Panc1 (cell line): ENCODE measurements around the gene CSF1R. TPM values are rescaled to one million over a fixed set of nuclear protein-coding genes. Genes with fewer than 3 reads are reported as not detected.

ENCODE experiments used
- ATAC-seq: fragments of 200-7000 bp; cut with Tn5 transposase; 2 replicates; pipeline ENCODE4 v1.9.1; 2020; ENCODE audit warnings: mild to moderate bottlenecking, moderate library complexity
- BruUV-seq: library from RNA; stranded (reverse); fragments of 400-500 nt; replicated peaks from 2 replicates; lab custom pipeline; 2021; lab: Mats Ljungman, UMichigan
- CTCF ChIA-PET: fragments of 300-600 bp; sonication (Branson Sonifier 250); formaldehyde crosslinking; loops from one replicate; lab custom pipeline; 2022; ENCODE audit warnings: antibody characterized with exemption; lab: Charles Lee
- POLR2A ChIA-PET: fragments of 300-600 bp; sonication (Branson Sonifier 250); formaldehyde crosslinking; loops from one replicate; lab custom pipeline; 2022; ENCODE audit warnings: antibody characterized with exemption; lab: Charles Lee
- DNase-seq: peaks from one replicate; pipeline ENCODE4 v3.0.0-alpha.2; 2010; ENCODE audit warnings: low read depth, low spot score
- H3K27ac ChIP-seq: 2 replicates; pipeline ENCODE4 v1.5.1; 2011; ENCODE audit warnings: mild to moderate bottlenecking, low read length, inconsistent platforms
- H3K27me3 ChIP-seq: fragments of 200-500 bp; sonication (Bioruptor generic); 2 replicates; pipeline ENCODE4 v1.6.0; 2014; ENCODE audit warnings: low read length, inconsistent platforms; ENCODE audit not compliant: control insufficient read depth, insufficient read depth
- H3K36me3 ChIP-seq: fragments of 200-500 bp; sonication (Bioruptor generic); 2 replicates; pipeline ENCODE4 v1.5.1; 2014; ENCODE audit warnings: inconsistent platforms, mild to moderate bottlenecking, low read length, moderate library complexity; ENCODE audit not compliant: control insufficient read depth, insufficient read depth
- H3K4me1 ChIP-seq: 2 replicates; pipeline ENCODE4 v1.5.1; 2011; ENCODE audit warnings: inconsistent platforms, mild to moderate bottlenecking, low read length, moderate library complexity; ENCODE audit not compliant: control insufficient read depth, insufficient read depth
- H3K4me3 ChIP-seq, 2 experiments: 2 replicates each; pipeline ENCODE4 v1.5.1; 2011 to 2012; ENCODE audit warnings: low read depth in 2 of 2, low read length in 2 of 2, mild to moderate bottlenecking in 2 of 2, inconsistent platforms in 1 of 2, moderate library complexity in 1 of 2
- H3K9me3 ChIP-seq: fragments of 200-500 bp; sonication (Bioruptor generic); 2 replicates; pipeline ENCODE4 v1.5.1; 2014; ENCODE audit warnings: low read depth, mild to moderate bottlenecking, inconsistent platforms, low read length, moderate library complexity; ENCODE audit not compliant: control insufficient read depth, insufficient read depth
- CTCF ChIP-seq: fragments of 450-650 bp; IDR thresholded peaks from 2 replicates; pipeline ENCODE4 v1.5.1; 2017; ENCODE audit warnings: mild to moderate bottlenecking
- POLR2AphosphoS5 ChIP-seq: IDR thresholded peaks from 2 replicates; pipeline ENCODE4 v1.6.1; 2012; ENCODE audit warnings: mild to moderate bottlenecking, low read depth, low read length, moderate library complexity
- REST ChIP-seq, 2 experiments: IDR thresholded peaks; 2 replicates each; pipeline ENCODE4 v1.6.1; 2011 to 2012; ENCODE audit warnings: low read depth in 2 of 2, control low read depth in 1 of 2, low read length in 1 of 2, mild to moderate bottlenecking in 1 of 2, moderate library complexity in 1 of 2; ENCODE audit not compliant: insufficient read depth in 1 of 2
- SIN3A ChIP-seq: IDR thresholded peaks from 2 replicates; pipeline ENCODE4 v1.6.1; 2012; ENCODE audit warnings: low read depth, mild to moderate bottlenecking, low read length, moderate library complexity, borderline replicate concordance; ENCODE audit not compliant: insufficient read depth
- TCF7L2 ChIP-seq: IDR thresholded peaks from 2 replicates; pipeline ENCODE4 v1.6.1; 2011; ENCODE audit warnings: mild to moderate bottlenecking, low read depth, low read length, inconsistent platforms
- in situ Hi-C: cut with HindIII; loops from 2 replicates; pipeline ENCODE4 v1.10.0; 2016; ENCODE audit warnings: low sequenced_read_pairs, low pct_unique_long_range_greater_than_20kb
- intact Hi-C: fragments of 100-400 bp; cut with micrococcal nuclease; formaldehyde crosslinking; loops from one replicate; pipeline ENCODE4 v1.10.0; 2022; ENCODE audit not compliant: unreplicated experiment
- total RNA-seq: library from RNA; stranded (reverse); gene quantifications from one replicate; pipeline ENCODE4 v1.2.1, GENCODE V29; 2021; ENCODE audit not compliant: unreplicated experiment

Gene CSF1R
- total RNA-seq, 1 experiment from 2014 or later = 0.05 TPM

- ATAC-seq (no peak), DNase-seq (no peak)
- Histone ChIP-seq H3K9me3 (no peaks in the 10 kb centered on the region), H3K27ac (no peak overlapping the region), H3K36me3 (peaks cover 49% of the 10 kb centered on the region), H3K4me3 (no peak overlapping the region), H3K27me3 (no peaks in the 10 kb centered on the region), H3K4me1 (peaks cover 17% of the 10 kb centered on the region)
- intact Hi-C loops (no loop called here), in situ Hi-C loops (no loop called here)
- TF ChIP-seq POLR2AphosphoS5 (no peak), REST (IDR thresholded peaks at IDR 0.05; ENCODE audit: insufficient read depth in 1 of 2, low read depth in 2 of 2, low read length in 1 of 2) (no peak), CTCF (no peak), TCF7L2 (no peak), SIN3A (no peak)
- BruUV-seq = no TSS peak
- ChIA-PET POLR2A (no interaction called here), CTCF (no interaction called here)
Observed at GRCh38 chr5:150024346-150024984, 61.9 kb downstream of the CSF1R start.

GRCh38 chr5:150023136-150023535 lies 63.2 kb downstream of the CSF1R start:
- no peaks in the 10 kb centered on the region for H3K9me3 ChIP-seq
- TF ChIP-seq POLR2AphosphoS5 = no peak
- no peak for TF ChIP-seq REST (IDR thresholded peaks at IDR 0.05; ENCODE audit: insufficient read depth in 1 of 2, low read depth in 2 of 2, low read length in 1 of 2)
- no peak for TF ChIP-seq SIN3A
- no peak for TF ChIP-seq TCF7L2
- no peak for TF ChIP-seq CTCF
- POLR2A ChIA-PET = interaction anchor here (0.6 kb wide), 1 partner anchor 20 kb away, joined by 12 read pairs; no protein-coding TSS in a partner anchor
- peaks cover 17% of the 10 kb centered on the region for H3K4me1 ChIP-seq
- peaks cover 59% of the 10 kb centered on the region for H3K36me3 ChIP-seq
- no peak for DNase-seq
- H3K27ac ChIP-seq = no peak overlapping the region
- CTCF ChIA-PET = interaction anchor here (1.4 kb wide), 1 partner anchor 190 kb away, joined by 3 read pairs; no protein-coding TSS in a partner anchor
- no peaks in the 10 kb centered on the region for H3K27me3 ChIP-seq
- no TSS peak for BruUV-seq
- in situ Hi-C loops = no loop called here
- no peak overlapping the region for H3K4me3 ChIP-seq
- intact Hi-C loops = no loop called here
- ATAC-seq = no peak
